Thyroid gland (tissue), 4 donors: ENCODE measurements around the gene AKR1A1.
"Not testable (repeated sequence)": the region's sequence is repeated elsewhere in the genome, so short reads cannot be mapped to it uniquely, and the experiment has no call there.

ENCODE experiments used
- POLR2A ChIP-seq, 2 donors: fragments of 450-650 bp; IDR thresholded peaks; one replicate each; pipeline ENCODE4 v1.6.1; 2017; ENCODE audit warnings: antibody characterized with exemption in 2 of 2, mild to moderate bottlenecking in 2 of 2, moderate library complexity in 1 of 2
- TF ChIP-seq, protein P1 (sequence below), 6 experiments: fragments of 200-600 bp in 3 of 6; fragments of 450-650 bp in 3 of 6; sonication (generic) in 3 of 6; IDR thresholded peaks; one replicate each; pipeline ENCODE4 v1.5.1; 2016 to 2019; ENCODE audit warnings: antibody characterized with exemption in 6 of 6, mild to moderate bottlenecking in 2 of 6, inconsistent platforms in 1 of 6, moderate library complexity in 1 of 6

DNA sequence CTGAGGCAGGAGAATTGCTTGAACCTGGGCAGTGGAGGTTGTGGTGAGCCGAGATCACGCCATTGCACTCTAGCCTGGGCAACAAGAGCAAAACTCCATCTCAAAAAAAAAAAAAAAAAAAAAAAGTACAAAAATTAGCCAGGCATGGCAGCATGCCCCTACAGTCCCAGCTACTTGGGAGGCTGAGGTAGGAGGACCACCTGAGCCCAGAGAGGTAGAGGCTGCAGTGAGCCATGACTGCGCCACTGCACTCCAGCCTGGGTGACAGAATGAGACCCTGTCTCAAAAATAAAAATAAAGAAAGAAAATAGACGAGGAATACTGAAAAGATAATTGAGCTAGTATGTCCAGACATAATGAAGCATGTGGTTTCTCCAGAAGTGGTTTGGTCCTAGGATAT lies 32.3 kb upstream of the AKR1A1 start:
- TF ChIP-seq, protein P1, sequence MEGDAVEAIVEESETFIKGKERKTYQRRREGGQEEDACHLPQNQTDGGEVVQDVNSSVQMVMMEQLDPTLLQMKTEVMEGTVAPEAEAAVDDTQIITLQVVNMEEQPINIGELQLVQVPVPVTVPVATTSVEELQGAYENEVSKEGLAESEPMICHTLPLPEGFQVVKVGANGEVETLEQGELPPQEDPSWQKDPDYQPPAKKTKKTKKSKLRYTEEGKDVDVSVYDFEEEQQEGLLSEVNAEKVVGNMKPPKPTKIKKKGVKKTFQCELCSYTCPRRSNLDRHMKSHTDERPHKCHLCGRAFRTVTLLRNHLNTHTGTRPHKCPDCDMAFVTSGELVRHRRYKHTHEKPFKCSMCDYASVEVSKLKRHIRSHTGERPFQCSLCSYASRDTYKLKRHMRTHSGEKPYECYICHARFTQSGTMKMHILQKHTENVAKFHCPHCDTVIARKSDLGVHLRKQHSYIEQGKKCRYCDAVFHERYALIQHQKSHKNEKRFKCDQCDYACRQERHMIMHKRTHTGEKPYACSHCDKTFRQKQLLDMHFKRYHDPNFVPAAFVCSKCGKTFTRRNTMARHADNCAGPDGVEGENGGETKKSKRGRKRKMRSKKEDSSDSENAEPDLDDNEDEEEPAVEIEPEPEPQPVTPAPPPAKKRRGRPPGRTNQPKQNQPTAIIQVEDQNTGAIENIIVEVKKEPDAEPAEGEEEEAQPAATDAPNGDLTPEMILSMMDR (IDR thresholded peaks at IDR 0.05), result not testable (repeated sequence)
- TF ChIP-seq POLR2A (IDR thresholded peaks at IDR 0.05), result not testable (repeated sequence)
